HCT116 (cell line): ENCODE data around the gene MITD1. TPM values are rescaled to one million over a fixed set of nuclear protein-coding genes. Genes with fewer than 3 reads are reported as not detected.

Experiments used
- ATAC-seq: fragments of 200-7000 bp; cut with Tn5 transposase; 2 replicates; pipeline ENCODE4 v1.9.1; 2020; ENCODE audit warnings: mild to moderate bottlenecking, moderate library complexity
- BruUV-seq: library from RNA; stranded (reverse); fragments of 400-500 nt; replicated peaks from 2 replicates; lab custom pipeline; 2021; lab: Mats Ljungman, UMichigan
- CTCF ChIA-PET: fragments of 300-600 bp; sonication (Branson Sonifier 250); formaldehyde crosslinking; loops from one replicate; lab custom pipeline; 2021; ENCODE audit warnings: antibody characterized with exemption; lab: Charles Lee
- POLR2A ChIA-PET: fragments of 300-600, 350-600 bp; sonication (Branson Sonifier 250); formaldehyde crosslinking; loops from one replicate; lab custom pipeline; 2021; ENCODE audit warnings: antibody characterized with exemption; lab: Charles Lee
- RAD21 ChIA-PET, 2 experiments: fragments of 300-600 bp; sonication (Branson Sonifier 250); formaldehyde crosslinking; loops; one replicate each; lab custom pipeline; 2023; ENCODE audit warnings: low total read pairs in 2 of 2; ENCODE audit not compliant: uncharacterized antibody in 2 of 2, unreplicated experiment in 2 of 2, low non-redundant PET in 1 of 2; lab: Charles Lee
- DNase-seq: peaks from one replicate; pipeline ENCODE4 v3.0.0-alpha.2; 2010; ENCODE audit warnings: low read depth, low spot score
- H2AFZ ChIP-seq: fragments of 200-600 bp; shearing (Covaris generic), sonication (generic); 2 replicates; pipeline ENCODE4 v1.6.1; 2017; ENCODE audit warnings: low read depth, mixed run types, mixed read lengths, antibody characterized with exemption, low read length; ENCODE audit not compliant: poor library complexity, severe bottlenecking
- H3K27ac ChIP-seq: 2 replicates; pipeline ENCODE4 v1.5.1; 2012; ENCODE audit warnings: low read depth, low read length
- H3K27me3 ChIP-seq: fragments of 200-600 bp; sonication (generic); 2 replicates; pipeline ENCODE4 v1.6.1; 2016; ENCODE audit warnings: mixed run types, low read length, mixed read lengths; ENCODE audit not compliant: insufficient read depth
- H3K36me3 ChIP-seq, 2 experiments: fragments of 200-500 bp in 1 of 2; fragments of 200-600 bp in 1 of 2; sonication (Bioruptor generic) in 1 of 2; sonication (generic) in 1 of 2; 2 replicates each; pipeline versions ENCODE4 v1.5.1 to v1.6.1; 2014 to 2016; ENCODE audit warnings: low read length in 2 of 2, inconsistent platforms in 1 of 2, mixed read lengths in 1 of 2, mixed run types in 1 of 2; ENCODE audit not compliant: insufficient read depth in 2 of 2, control insufficient read depth in 1 of 2
- H3K4me1 ChIP-seq, 2 experiments: fragments of 200-600 bp in 1 of 2; sonication (generic) in 1 of 2; 2 replicates each; pipeline versions ENCODE4 v1.5.1 to v1.6.1; 2012 to 2017; ENCODE audit warnings: low read length in 2 of 2, inconsistent platforms in 1 of 2, mild to moderate bottlenecking in 1 of 2, mixed read lengths in 1 of 2, mixed run types in 1 of 2, moderate library complexity in 1 of 2; ENCODE audit not compliant: insufficient read depth in 2 of 2, control insufficient read depth in 1 of 2
- H3K4me2 ChIP-seq: fragments of 200-600 bp; sonication (generic); 2 replicates; pipeline ENCODE4 v1.6.1; 2017; ENCODE audit warnings: mixed run types, low read length, mixed read lengths
- H3K4me3 ChIP-seq, 2 experiments: fragments of 200-600 bp in 1 of 2; sonication (generic) in 1 of 2; replicated peaks in 1 of 2; 2 replicates each; pipeline ENCODE4 v1.5.1; 2011 to 2016; ENCODE audit warnings: low read length in 2 of 2, control low read depth in 1 of 2, low read depth in 1 of 2, mild to moderate bottlenecking in 1 of 2, mixed read lengths in 1 of 2, mixed run types in 1 of 2
- H3K79me2 ChIP-seq: fragments of 200-600 bp; sonication (generic); 2 replicates; pipeline ENCODE4 v1.6.1; 2017; ENCODE audit warnings: mild to moderate bottlenecking, mixed run types, low read length, moderate library complexity, mixed read lengths; ENCODE audit not compliant: insufficient read depth
- H3K9ac ChIP-seq: fragments of 200-600 bp; sonication (generic); 2 replicates; pipeline ENCODE4 v1.6.1; 2016; ENCODE audit warnings: low read length, mixed read lengths
- H3K9me2 ChIP-seq: fragments of 200-600 bp; sonication (generic), shearing (Covaris generic); 2 replicates; pipeline ENCODE4 v1.6.1; 2017; ENCODE audit warnings: mixed run types, mild to moderate bottlenecking, moderate library complexity; ENCODE audit not compliant: insufficient read depth
- H3K9me3 ChIP-seq, 2 experiments: fragments of 200-500 bp in 1 of 2; fragments of 200-600 bp in 1 of 2; sonication (Bioruptor generic) in 1 of 2; sonication (generic) in 1 of 2; 2 replicates each; pipeline ENCODE4 v1.6.1; 2014 to 2017; ENCODE audit warnings: low read length in 2 of 2, mixed read lengths in 2 of 2, inconsistent platforms in 1 of 2, low read depth in 1 of 2, mild to moderate bottlenecking in 1 of 2, mixed run types in 1 of 2, moderate library complexity in 1 of 2; ENCODE audit not compliant: control insufficient read depth in 1 of 2, insufficient read depth in 1 of 2
- H4K20me1 ChIP-seq: fragments of 200-600 bp; sonication (generic), shearing (Covaris generic); 2 replicates; pipeline ENCODE4 v1.6.1; 2017; ENCODE audit warnings: mixed run types, mild to moderate bottlenecking, moderate library complexity; ENCODE audit not compliant: insufficient read depth
- CBX3 ChIP-seq: IDR thresholded peaks from 2 replicates; pipeline ENCODE4 v1.6.1; 2012; ENCODE audit warnings: low read depth
- CEBPB ChIP-seq: IDR thresholded peaks from 2 replicates; pipeline ENCODE4 v1.6.1; 2012; ENCODE audit warnings: low read depth
- EGR1 ChIP-seq: IDR thresholded peaks from 2 replicates; pipeline ENCODE4 v1.6.1; 2012; ENCODE audit warnings: low read depth
- ELF1 ChIP-seq: IDR thresholded peaks from 2 replicates; pipeline ENCODE4 v1.6.1; 2012; ENCODE audit warnings: low read depth, borderline replicate concordance
- EZH2phosphoT487 ChIP-seq: fragments of 200-600 bp; IDR thresholded peaks from 2 replicates; pipeline ENCODE4 v1.6.1; 2018; ENCODE audit warnings: antibody characterized with exemption, borderline replicate concordance
- MAX ChIP-seq: IDR thresholded peaks from 2 replicates; pipeline ENCODE4 v1.6.1; 2012
- POLR2AphosphoS5 ChIP-seq: IDR thresholded peaks from 2 replicates; pipeline ENCODE4 v1.6.1; 2011; ENCODE audit warnings: mild to moderate bottlenecking, low read depth, low read length, moderate library complexity
- RAD21 ChIP-seq: IDR thresholded peaks from 2 replicates; pipeline ENCODE4 v1.6.1; 2012; ENCODE audit warnings: low read depth, mild to moderate bottlenecking
- SIN3A ChIP-seq: IDR thresholded peaks from 2 replicates; pipeline ENCODE4 v1.6.1; 2012; ENCODE audit warnings: low read depth
- SP1 ChIP-seq: IDR thresholded peaks from 2 replicates; pipeline ENCODE4 v1.6.1; 2012; ENCODE audit warnings: low read depth
- SRF ChIP-seq: IDR thresholded peaks from 2 replicates; pipeline ENCODE4 v1.6.1; 2012; ENCODE audit warnings: low read depth
- TCF7L2 ChIP-seq: IDR thresholded peaks from 2 replicates; pipeline ENCODE4 v1.7.0; 2011; ENCODE audit warnings: borderline replicate concordance, inconsistent platforms; ENCODE audit not compliant: insufficient read depth, insufficient read length; ENCODE audit errors: extremely low read depth
- YY1 ChIP-seq: IDR thresholded peaks from 2 replicates; pipeline ENCODE4 v1.6.1; 2011; ENCODE audit warnings: low read length, low read depth, moderate library complexity, mild to moderate bottlenecking; ENCODE audit not compliant: insufficient replicate concordance; ENCODE audit errors: extremely low read depth
- ZBTB33 ChIP-seq: IDR thresholded peaks from 2 replicates; pipeline ENCODE4 v1.6.1; 2011; ENCODE audit warnings: mild to moderate bottlenecking, low read length, moderate library complexity; ENCODE audit not compliant: insufficient replicate concordance; ENCODE audit errors: extremely low read depth
- ZFX ChIP-seq: fragments of 450-650 bp; IDR thresholded peaks from 2 replicates; pipeline ENCODE4 v1.6.1; 2017
- intact Hi-C: fragments of 100-400 bp; cut with micrococcal nuclease; formaldehyde crosslinking; loops from 2 replicates; pipeline ENCODE4 v1.10.0; 2022
- total RNA-seq: library from RNA; stranded (reverse); gene quantifications from one replicate; pipeline ENCODE4 v1.2.1, GENCODE V29; 2021; ENCODE audit not compliant: unreplicated experiment

Gene MITD1
- total RNA-seq, 1 experiment from 2014 or later, result 20.7 TPM

GRCh38 chr2:99150706-99151105 lies 30.2 kb downstream of the MITD1 start:
- TF ChIP-seq ELF1, result no peak
- TF ChIP-seq SIN3A, result no peak
- TF ChIP-seq ZFX, result no peak
- no peak for TF ChIP-seq TCF7L2
- no peak for TF ChIP-seq ZBTB33
- no peak for TF ChIP-seq CEBPB
- no peak for TF ChIP-seq MAX
- TF ChIP-seq SP1, result no peak
- TF ChIP-seq EGR1, result no peak
- TF ChIP-seq EZH2phosphoT487, result no peak
- TF ChIP-seq POLR2AphosphoS5, result no peak
- no peak for TF ChIP-seq SRF
- no peak for TF ChIP-seq YY1
- TF ChIP-seq CBX3, result no peak
- no peak for TF ChIP-seq RAD21
- no peaks in the 10 kb centered on the region for H3K9me2 ChIP-seq
- ATAC-seq (no peak), DNase-seq (no peak)
- POLR2A ChIA-PET, result no interaction called here
- H3K4me2 ChIP-seq, result no peak overlapping the region
- intact Hi-C loops, result loop anchor here (10.0 kb wide), 1 partner anchor 344 kb away; the partner anchor contains the start of gene REV1
- H3K27ac ChIP-seq, result no peak overlapping the region
- no TSS peak for BruUV-seq
- RAD21 ChIA-PET, result no interaction called here
- no peak overlapping the region for H3K9ac ChIP-seq
- no peaks in the 10 kb centered on the region for H4K20me1 ChIP-seq
- CTCF ChIA-PET, result no interaction called here
- H2AFZ ChIP-seq, result no peak overlapping the region
- H3K4me1 ChIP-seq, result peaks cover 9 to 12% of the 10 kb centered on the region in 2 experiments
- peaks cover 4% of the 10 kb centered on the region; the same call in 1 of the 2 replicates for H3K79me2 ChIP-seq
- no peak overlapping the region for H3K4me3 ChIP-seq
- H3K9me3 ChIP-seq, result no peaks in the 10 kb centered on the region
- no peaks in the 10 kb centered on the region for H3K36me3 ChIP-seq
- H3K27me3 ChIP-seq, result no peaks in the 10 kb centered on the region
